Thoracic aorta (tissue), 2 donors: ENCODE results near the gene PATE3. TPM values are rescaled to one million over a fixed set of nuclear protein-coding genes. Genes with fewer than 3 reads are reported as not detected.

Experiments used
- ATAC-seq: fragments of 150-250 bp; one replicate; pipeline ENCODE4 v1.8.0; 2017; ENCODE audit warnings: low read depth; ENCODE audit not compliant: insufficient number of reproducible peaks, low FRiP score
- DNase-seq: peaks from one replicate; pipeline ENCODE4 v3.0.0-alpha.2; 2020; ENCODE audit warnings: low spot score
- H3K27ac ChIP-seq, 2 donors: fragments of 200-600 bp; sonication (generic); 1 replicate in 1 of 2; 2 replicates in 1 of 2; pipeline ENCODE4 v1.5.1; 2016; ENCODE audit warnings: mild to moderate bottlenecking in 2 of 2, moderate library complexity in 2 of 2
- H3K27me3 ChIP-seq: fragments of 200-600 bp; sonication (generic); replicated peaks from 2 replicates; pipeline ENCODE4 v1.6.0; 2016; ENCODE audit warnings: mild to moderate bottlenecking; ENCODE audit not compliant: insufficient read depth
- H3K36me3 ChIP-seq: fragments of 200-600 bp; sonication (generic); one replicate; pipeline ENCODE4 v1.5.1; 2016
- H3K4me1 ChIP-seq, 2 donors: fragments of 200-600 bp; sonication (generic); 1 replicate in 1 of 2; 2 replicates in 1 of 2; pipeline versions ENCODE4 v1.5.1 to v1.6.0; 2016; ENCODE audit warnings: low read depth in 2 of 2, mild to moderate bottlenecking in 1 of 2; ENCODE audit not compliant: control insufficient read depth in 1 of 2
- H3K4me3 ChIP-seq: fragments of 200-600 bp; sonication (generic); 2 replicates; pipeline ENCODE4 v1.5.1; 2016; ENCODE audit warnings: mild to moderate bottlenecking
- H3K9me3 ChIP-seq: fragments of 200-600 bp; sonication (generic); 2 replicates; pipeline ENCODE4 v1.5.1; 2016
- total RNA-seq, 2 donors: library from RNA; depleted of rRNA; stranded (reverse); fragments of >200 nt; gene quantifications; one replicate each; pipeline versions ENCODE4 v1.1.0 to v1.2.3, GENCODE V29; 2016
- TF ChIP-seq, protein P1 (sequence below): fragments of 200-600 bp; sonication (generic); IDR thresholded peaks from one replicate; pipeline ENCODE4 v1.5.1; 2019; ENCODE audit warnings: antibody characterized with exemption

Gene PATE3
- total RNA-seq, 2 donors from 2014 or later: not detected

DNA sequence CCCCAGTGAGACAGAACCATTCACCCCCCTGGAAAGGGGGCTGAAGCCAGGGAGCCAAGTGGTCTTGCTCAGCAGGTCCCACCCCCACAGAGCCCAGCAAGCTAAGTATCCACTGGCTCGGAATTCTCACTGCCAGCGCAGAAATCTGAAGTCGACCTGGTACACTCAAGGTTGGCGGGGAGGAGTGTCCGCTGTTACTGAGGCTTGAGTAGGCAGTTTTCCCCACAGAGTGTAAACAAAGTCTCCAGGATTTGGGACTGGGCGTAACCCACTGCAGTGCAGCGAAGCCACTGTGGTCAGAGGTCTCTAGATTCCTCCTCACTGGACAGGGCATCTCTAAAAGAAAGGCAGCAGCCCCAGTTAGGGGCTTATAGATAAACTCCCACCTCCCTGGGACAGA, 31.9 kb upstream of the PATE3 start:
- Histone ChIP-seq H3K27me3 (no peaks in the 10 kb centered on the region), H3K9me3 (no peaks in the 10 kb centered on the region), H3K4me1 (no peaks in the 10 kb centered on the region), H3K36me3 (no peaks in the 10 kb centered on the region), H3K4me3 (no peak overlapping the region), H3K27ac (no peak overlapping the region)
- ATAC-seq: no peak
- TF ChIP-seq, protein P1, sequence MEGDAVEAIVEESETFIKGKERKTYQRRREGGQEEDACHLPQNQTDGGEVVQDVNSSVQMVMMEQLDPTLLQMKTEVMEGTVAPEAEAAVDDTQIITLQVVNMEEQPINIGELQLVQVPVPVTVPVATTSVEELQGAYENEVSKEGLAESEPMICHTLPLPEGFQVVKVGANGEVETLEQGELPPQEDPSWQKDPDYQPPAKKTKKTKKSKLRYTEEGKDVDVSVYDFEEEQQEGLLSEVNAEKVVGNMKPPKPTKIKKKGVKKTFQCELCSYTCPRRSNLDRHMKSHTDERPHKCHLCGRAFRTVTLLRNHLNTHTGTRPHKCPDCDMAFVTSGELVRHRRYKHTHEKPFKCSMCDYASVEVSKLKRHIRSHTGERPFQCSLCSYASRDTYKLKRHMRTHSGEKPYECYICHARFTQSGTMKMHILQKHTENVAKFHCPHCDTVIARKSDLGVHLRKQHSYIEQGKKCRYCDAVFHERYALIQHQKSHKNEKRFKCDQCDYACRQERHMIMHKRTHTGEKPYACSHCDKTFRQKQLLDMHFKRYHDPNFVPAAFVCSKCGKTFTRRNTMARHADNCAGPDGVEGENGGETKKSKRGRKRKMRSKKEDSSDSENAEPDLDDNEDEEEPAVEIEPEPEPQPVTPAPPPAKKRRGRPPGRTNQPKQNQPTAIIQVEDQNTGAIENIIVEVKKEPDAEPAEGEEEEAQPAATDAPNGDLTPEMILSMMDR: no peak
- DNase-seq: no peak

DNA sequence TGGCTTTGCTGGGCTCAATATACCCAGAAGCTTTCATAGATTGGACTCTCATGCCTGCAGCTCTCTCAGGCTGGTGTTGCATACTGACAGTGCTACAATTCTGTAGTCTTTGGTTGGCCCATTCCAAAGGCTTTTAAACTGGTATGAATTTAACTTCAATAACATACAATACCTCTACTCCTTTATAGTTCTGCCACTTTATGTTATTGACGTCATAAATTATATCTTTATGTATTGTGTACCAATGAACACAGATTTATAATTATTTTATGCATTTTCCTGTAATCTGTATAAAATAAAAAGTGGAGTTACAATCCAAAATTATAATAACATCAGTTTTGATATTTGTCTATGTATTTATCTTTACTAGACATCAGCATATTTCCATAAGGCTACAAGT, 25.5 kb upstream of the PATE3 start:
- Histone ChIP-seq H3K9me3 (no peaks in the 10 kb centered on the region), H3K4me1 (no peaks in the 10 kb centered on the region), H3K4me3 (no peak overlapping the region), H3K27me3 (no peaks in the 10 kb centered on the region), H3K27ac (no peak overlapping the region), H3K36me3 (no peaks in the 10 kb centered on the region)
- no peak for DNase-seq
- TF ChIP-seq, protein P1: no peak
- no peak for ATAC-seq

DNA sequence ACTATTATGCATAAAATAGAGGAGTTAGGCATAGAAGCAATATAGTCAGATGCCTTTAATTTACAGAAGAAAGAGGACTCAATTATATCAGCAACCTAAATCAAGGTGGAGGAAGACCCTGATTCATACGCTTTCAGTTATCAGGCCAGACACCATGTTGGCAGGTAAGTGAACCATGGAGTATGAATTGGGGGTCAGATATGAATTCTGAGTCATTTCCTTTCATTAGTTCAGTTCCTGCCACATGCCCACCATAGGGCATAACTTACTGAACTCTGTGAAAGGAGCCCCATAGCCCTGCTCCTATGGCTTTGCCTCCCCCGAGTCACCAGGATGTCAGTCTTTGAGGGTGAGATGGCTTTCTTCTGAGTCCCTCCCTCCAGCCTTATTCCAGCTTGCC, 24.4 kb upstream of the PATE3 start:
- Histone ChIP-seq H3K27ac (no peak overlapping the region), H3K27me3 (no peaks in the 10 kb centered on the region), H3K4me3 (no peak overlapping the region), H3K9me3 (no peaks in the 10 kb centered on the region), H3K4me1 (no peaks in the 10 kb centered on the region), H3K36me3 (no peaks in the 10 kb centered on the region)
- DNase-seq (no peak), ATAC-seq (no peak)
- TF ChIP-seq, protein P1: no peak

DNA sequence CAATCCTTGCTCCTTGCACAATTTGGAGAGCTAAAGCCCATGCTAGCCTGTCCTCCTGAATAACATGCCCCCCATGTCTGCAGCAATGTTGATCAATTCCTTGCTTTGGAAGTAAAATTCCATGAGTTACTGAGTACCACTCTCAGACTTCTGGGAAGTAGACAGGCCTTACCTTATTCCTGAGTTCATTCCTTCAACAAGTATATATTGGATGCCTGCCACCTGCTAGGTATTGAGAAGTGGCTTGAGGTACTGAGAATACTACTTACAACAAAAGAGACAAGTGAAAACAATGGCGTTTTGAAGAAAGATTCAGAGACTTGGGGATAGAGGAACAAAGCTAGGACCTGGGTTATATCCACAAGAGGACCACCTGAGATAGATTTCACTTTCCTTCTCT, 21.7 kb upstream of the PATE3 start:
- ATAC-seq: no peak
- TF ChIP-seq, protein P1: no peak
- DNase-seq: no peak
- H3K27ac ChIP-seq: no peak overlapping the region
- no peak overlapping the region for H3K4me3 ChIP-seq
- H3K4me1 ChIP-seq: no peaks in the 10 kb centered on the region
- no peaks in the 10 kb centered on the region for H3K36me3 ChIP-seq
- no peaks in the 10 kb centered on the region for H3K27me3 ChIP-seq
- H3K9me3 ChIP-seq: no peaks in the 10 kb centered on the region

DNA sequence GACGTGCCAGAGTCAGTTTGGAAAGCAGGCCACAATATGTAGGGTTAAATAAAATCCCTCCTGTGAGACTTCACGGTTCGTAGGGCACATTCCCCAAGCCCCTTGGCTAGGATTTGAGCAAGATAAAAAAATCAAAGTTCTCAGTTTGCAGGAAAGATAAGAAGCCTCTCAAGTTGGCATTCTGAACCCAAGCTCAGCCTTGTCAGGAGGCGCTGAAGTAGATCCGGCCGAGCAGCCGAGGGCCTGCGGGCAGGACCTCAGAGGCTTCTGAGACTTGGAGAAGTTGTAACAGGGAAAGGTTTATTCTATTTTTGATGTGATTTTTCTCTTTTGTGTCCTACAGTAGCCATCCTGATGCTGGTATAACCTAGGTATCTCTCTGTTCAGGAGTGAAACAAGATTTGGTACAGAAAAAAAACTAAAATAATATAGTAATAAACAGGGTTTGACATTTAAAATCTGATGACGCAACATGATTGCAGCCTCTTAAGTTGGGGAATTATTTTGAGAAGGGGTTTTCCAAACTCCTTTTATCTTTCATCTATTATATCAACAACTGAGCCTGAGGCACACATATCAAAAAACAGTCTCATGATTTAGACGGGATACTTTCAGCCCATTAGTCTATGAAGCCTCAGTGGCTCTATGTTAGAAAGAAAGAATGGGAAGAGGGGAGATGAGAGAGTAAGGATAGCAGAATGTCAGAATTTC, 19.4 kb upstream of the PATE3 start:
- no peaks in the 10 kb centered on the region for H3K36me3 ChIP-seq
- TF ChIP-seq, protein P1: no peak
- H3K4me1 ChIP-seq: peaks cover 4 to 8% of the 10 kb centered on the region in 2 donors
- no peaks in the 10 kb centered on the region for H3K9me3 ChIP-seq
- no peak for DNase-seq
- no peak for ATAC-seq
- no peak overlapping the region for H3K4me3 ChIP-seq
- H3K27ac ChIP-seq: no peak overlapping the region
- H3K27me3 ChIP-seq: no peaks in the 10 kb centered on the region
